AG08395 (cell line): ENCODE results near the gene CHORDC1.
"Not testable (repeated sequence)": the region's sequence is repeated elsewhere in the genome, so short reads cannot be mapped to it uniquely, and the experiment has no call there.

ENCODE experiments used
- DNase-seq: peaks from one replicate; pipeline ENCODE4 v3.0.0; 2012; ENCODE audit warnings: mixed read lengths, low spot score

CHORDC1 gene

GRCh38 chr11:90222459-90223247, at the start of gene CHORDC1:
Gene CHORDC1, minus strand, starts transcription at chr11:90223049. Its CDS starts 95 bp downstream, at chr11:90222954.
- DNase-seq: peak; percentile 93

- no peak for DNase-seq
These were observed 34.3 kb upstream of the CHORDC1 start for GRCh38 chr11:90257158-90257525.

GRCh38 chr11:90256404-90257157, 33.7 kb upstream of the CHORDC1 start:
- no peak for DNase-seq

GRCh38 chr11:90254065-90254464, 31.2 kb upstream of the CHORDC1 start:
- DNase-seq: no peak

- no peak for DNase-seq
These were observed 29.2 kb upstream of the CHORDC1 start for GRCh38 chr11:90252053-90252452.

GRCh38 chr11:90251599-90251998, 28.8 kb upstream of the CHORDC1 start:
- DNase-seq: no peak

- DNase-seq: no peak
These were observed 28.1 kb upstream of the CHORDC1 start for GRCh38 chr11:90250970-90251369.

GRCh38 chr11:90246468-90246867, 23.6 kb upstream of the CHORDC1 start:
- no peak for DNase-seq

GRCh38 chr11:90243534-90243933, 20.7 kb upstream of the CHORDC1 start:
- DNase-seq: no peak

GRCh38 chr11:90242894-90243416, 20.1 kb upstream of the CHORDC1 start:
- DNase-seq: no peak

- DNase-seq: no peak
These were observed 18.6 kb upstream of the CHORDC1 start for GRCh38 chr11:90241414-90241813.

GRCh38 chr11:90239967-90240636, 17.3 kb upstream of the CHORDC1 start:
- DNase-seq: not testable (repeated sequence)

GRCh38 chr11:90237004-90237403, 14.2 kb upstream of the CHORDC1 start:
- DNase-seq: no peak

GRCh38 chr11:90235526-90235925, 12.7 kb upstream of the CHORDC1 start:
- no peak for DNase-seq

GRCh38 chr11:90234977-90235376, 12.1 kb upstream of the CHORDC1 start:
- DNase-seq: no peak

GRCh38 chr11:90229791-90230190, 6.9 kb upstream of the CHORDC1 start:
- DNase-seq: peak; percentile 10

- no peak for DNase-seq
These were observed 5.2 kb upstream of the CHORDC1 start for GRCh38 chr11:90228056-90228455.

- no peak for DNase-seq
These were observed 368 bp upstream of the CHORDC1 start for GRCh38 chr11:90223248-90223585.

- DNase-seq: no peak
These were observed 918 bp downstream of the CHORDC1 start for GRCh38 chr11:90221803-90222458.

- peak; percentile 58 for DNase-seq
These were observed 2.5 kb downstream of the CHORDC1 start for GRCh38 chr11:90220391-90220790.

GRCh38 chr11:90219438-90219837, 3.4 kb downstream of the CHORDC1 start:
- DNase-seq: no peak

- DNase-seq: no peak
These were observed 4.2 kb downstream of the CHORDC1 start for GRCh38 chr11:90218606-90219005.
